GM19099 (cell line): ENCODE data around the gene TMEM121.

Source experiments
- POLR2A ChIP-seq: IDR thresholded peaks from 3 replicates; pipeline ENCODE4 v1.6.1; 2011; ENCODE audit warnings: low read depth; ENCODE audit not compliant: insufficient read length; ENCODE audit errors: extremely low read depth

Gene TMEM121

GRCh38 chr14:105501504-105502291 lies 24.7 kb upstream of the TMEM121 start:
- no peak for TF ChIP-seq POLR2A

GRCh38 chr14:105502446-105503295 lies 23.7 kb upstream of the TMEM121 start:
- TF ChIP-seq POLR2A, result no peak

- TF ChIP-seq POLR2A, result no peak
These were observed 23.1 kb upstream of the TMEM121 start for GRCh38 chr14:105503296-105503640.

- no peak for TF ChIP-seq POLR2A
These were observed 22.3 kb upstream of the TMEM121 start for GRCh38 chr14:105503935-105504692.

GRCh38 chr14:105505101-105505500 lies 21.3 kb upstream of the TMEM121 start:
- TF ChIP-seq POLR2A, result no peak

- TF ChIP-seq POLR2A, result no peak
These were observed 19.1 kb upstream of the TMEM121 start for GRCh38 chr14:105507247-105507646.

- no peak for TF ChIP-seq POLR2A
These were observed 18.3 kb upstream of the TMEM121 start for GRCh38 chr14:105508069-105508468.

GRCh38 chr14:105508601-105509000 lies 17.8 kb upstream of the TMEM121 start:
- TF ChIP-seq POLR2A, result no peak

GRCh38 chr14:105517096-105517495 lies 9.3 kb upstream of the TMEM121 start:
- TF ChIP-seq POLR2A, result no peak

GRCh38 chr14:105519946-105520698 lies 6.3 kb upstream of the TMEM121 start:
- TF ChIP-seq POLR2A, result no peak

- TF ChIP-seq POLR2A, result no peak
These were observed 1.1 kb upstream of the TMEM121 start for GRCh38 chr14:105525326-105525725.

- TF ChIP-seq POLR2A, result no peak
These were observed 495 bp downstream of the TMEM121 start for GRCh38 chr14:105526776-105527380.

- TF ChIP-seq POLR2A, result no peak
These were observed 1.0 kb downstream of the TMEM121 start for GRCh38 chr14:105527381-105527825.
